H1 (cell line): ENCODE data around the gene LAMA4. TPM values are rescaled to one million over a fixed set of nuclear protein-coding genes. Genes with fewer than 3 reads are reported as not detected.

Source experiments
- CTCF ChIA-PET: fragments of 300-600 bp; sonication (Branson Sonifier 250); formaldehyde crosslinking; loops from one replicate; lab custom pipeline; 2021; ENCODE audit not compliant: partially characterized antibody; lab: Charles Lee
- POLR2A ChIA-PET: fragments of 300-600 bp; sonication (Branson Sonifier 250); formaldehyde crosslinking; loops from one replicate; lab custom pipeline; 2021; ENCODE audit warnings: inconsistent platforms; ENCODE audit not compliant: partially characterized antibody; lab: Charles Lee
- DNase-seq, 2 experiments: peaks; one replicate each; pipeline versions ENCODE4 v3.0.0 to v3.0.0-alpha.2; 2010 to 2022; ENCODE audit warnings: low spot score in 2 of 2, low read depth in 1 of 2, mixed read lengths in 1 of 2
- FAIRE-seq: peaks from 2 replicates; lab custom pipeline; 2011; peaks lifted over from hg19 to GRCh38; lab: Jason Lieb, UNC
- H2AFZ ChIP-seq: 2 replicates; pipeline ENCODE4 v1.8.1; 2012; ENCODE audit warnings: low read length, inconsistent platforms
- H2AK5ac ChIP-seq: 2 replicates; pipeline ENCODE4 v1.6.1; 2013; ENCODE audit warnings: low read depth, low read length
- H2BK120ac ChIP-seq: replicated peaks from 2 replicates; pipeline ENCODE3; 2013; ENCODE audit warnings: low read depth, low read length, inconsistent platforms
- H2BK12ac ChIP-seq: 2 replicates; pipeline ENCODE4 v1.6.1; 2013; ENCODE audit warnings: low read depth, low read length
- H2BK15ac ChIP-seq: 2 replicates; pipeline ENCODE4 v1.6.1; 2013; ENCODE audit warnings: low read length
- H2BK20ac ChIP-seq: 2 replicates; pipeline ENCODE4 v1.6.1; 2013; ENCODE audit warnings: low read length
- H2BK5ac ChIP-seq: 2 replicates; pipeline ENCODE4 v1.6.1; 2013; ENCODE audit warnings: low read depth, low read length
- H3K14ac ChIP-seq: 2 replicates; pipeline ENCODE4 v1.6.1; 2013; ENCODE audit warnings: inconsistent platforms; ENCODE audit not compliant: insufficient read length
- H3K18ac ChIP-seq: 2 replicates; pipeline ENCODE4 v1.6.1; 2013; ENCODE audit warnings: low read length; ENCODE audit errors: extremely low read depth
- H3K23ac ChIP-seq: 2 replicates; pipeline ENCODE4 v1.6.1; 2013; ENCODE audit warnings: inconsistent platforms; ENCODE audit not compliant: insufficient read length
- H3K23me2 ChIP-seq: 2 replicates; pipeline ENCODE4 v1.6.1; 2013; ENCODE audit warnings: low read depth, low read length
- H3K27ac ChIP-seq: 2 replicates; pipeline ENCODE4 v1.6.1; 2011; ENCODE audit warnings: low read depth, low read length, inconsistent platforms
- H3K27me3 ChIP-seq, 4 experiments: replicated peaks in 1 of 4; 1 replicate in 1 of 4; 2 replicates in 3 of 4; pipeline versions ENCODE4 v1.6.1 to v1.8.1; 2011 to 2013; ENCODE audit warnings: low read length in 3 of 4, mild to moderate bottlenecking in 3 of 4, inconsistent platforms in 2 of 4, mixed read lengths in 2 of 4, moderate library complexity in 1 of 4; ENCODE audit not compliant: control insufficient read depth in 3 of 4, insufficient read depth in 3 of 4; ENCODE audit errors: extremely low read depth in 1 of 4
- H3K36me3 ChIP-seq, 4 experiments: 2 replicates each; pipeline versions ENCODE4 v1.6.1 to v1.8.1; 2011 to 2013; ENCODE audit warnings: mild to moderate bottlenecking in 4 of 4, low read length in 3 of 4, moderate library complexity in 2 of 4, control low read depth in 1 of 4, inconsistent platforms in 1 of 4; ENCODE audit not compliant: insufficient read depth in 4 of 4, control insufficient read depth in 2 of 4
- H3K4ac ChIP-seq: replicated peaks from 2 replicates; pipeline ENCODE3; 2013; ENCODE audit warnings: low read length, low read depth, mixed read lengths, inconsistent platforms; ENCODE audit not compliant: insufficient read length
- H3K4me1 ChIP-seq, 4 experiments: replicated peaks in 1 of 4; 1 replicate in 1 of 4; 2 replicates in 3 of 4; pipeline versions ENCODE4 v1.6.1 to v1.8.1; 2011 to 2013; ENCODE audit warnings: low read length in 3 of 4, inconsistent platforms in 2 of 4, mixed read lengths in 1 of 4; ENCODE audit not compliant: insufficient read depth in 4 of 4, control insufficient read depth in 3 of 4
- H3K4me2 ChIP-seq, 2 experiments: 2 replicates each; pipeline versions ENCODE4 v1.6.1 to v1.8.1; 2011 to 2013; ENCODE audit warnings: low read depth in 2 of 2, low read length in 2 of 2, control low read depth in 1 of 2, inconsistent platforms in 1 of 2, mild to moderate bottlenecking in 1 of 2; ENCODE audit not compliant: insufficient read depth in 1 of 2
- H3K4me3 ChIP-seq, 4 experiments: fragments of 200-600, 300-600 bp in 1 of 4; sonication (generic), shearing (Covaris generic), sonication (Bioruptor Twin) in 1 of 4; 2 replicates each; pipeline versions ENCODE4 v1.5.1 to v1.8.1; 2011 to 2016; ENCODE audit warnings: low read length in 4 of 4, low read depth in 3 of 4, control low read depth in 2 of 4, inconsistent platforms in 2 of 4, mild to moderate bottlenecking in 2 of 4, mixed read lengths in 1 of 4, moderate library complexity in 1 of 4; ENCODE audit not compliant: insufficient read depth in 2 of 4; ENCODE audit errors: extremely low read depth in 1 of 4
- H3K56ac ChIP-seq: replicated peaks from 2 replicates; pipeline ENCODE3; 2013; ENCODE audit warnings: low read depth, mild to moderate bottlenecking, mixed read lengths, low read length, inconsistent platforms; ENCODE audit not compliant: insufficient read length
- H3K79me1 ChIP-seq: 2 replicates; pipeline ENCODE4 v1.6.1; 2013; ENCODE audit warnings: low read depth, low read length, control low read depth
- H3K79me2 ChIP-seq, 2 experiments: 2 replicates each; pipeline versions ENCODE4 v1.6.1 to v1.8.1; 2012 to 2013; ENCODE audit warnings: low read length in 2 of 2, mild to moderate bottlenecking in 2 of 2, inconsistent platforms in 1 of 2; ENCODE audit not compliant: insufficient read depth in 2 of 2, control insufficient read depth in 1 of 2
- H3K9ac ChIP-seq, 4 experiments: replicated peaks in 1 of 4; 1 replicate in 1 of 4; 2 replicates in 3 of 4; pipeline versions ENCODE4 v1.6.1 to v1.8.1; 2011 to 2013; ENCODE audit warnings: low read depth in 3 of 4, low read length in 3 of 4, control low read depth in 2 of 4, mild to moderate bottlenecking in 2 of 4, moderate library complexity in 2 of 4, inconsistent platforms in 1 of 4; ENCODE audit errors: extremely low read depth in 1 of 4
- H3K9me3 ChIP-seq, 2 experiments: 2 replicates each; pipeline versions ENCODE4 v1.6.1 to v1.8.1; 2012 to 2013; ENCODE audit warnings: mild to moderate bottlenecking in 2 of 2, moderate library complexity in 2 of 2, control low read depth in 1 of 2, inconsistent platforms in 1 of 2, low read depth in 1 of 2, low read length in 1 of 2, mixed read lengths in 1 of 2; ENCODE audit not compliant: insufficient read depth in 2 of 2
- H4K20me1 ChIP-seq, 2 experiments: replicated peaks in 1 of 2; 2 replicates each; pipeline versions ENCODE3 to v1.8.1; 2011 to 2013; ENCODE audit warnings: inconsistent platforms in 2 of 2, low read length in 2 of 2, mild to moderate bottlenecking in 1 of 2; ENCODE audit not compliant: insufficient read depth in 2 of 2, control insufficient read depth in 1 of 2
- H4K5ac ChIP-seq: 2 replicates; pipeline ENCODE4 v1.6.1; 2013; ENCODE audit warnings: low read length, low read depth, mixed read lengths, inconsistent platforms; ENCODE audit not compliant: insufficient read length
- H4K8ac ChIP-seq: 2 replicates; pipeline ENCODE4 v1.8.0; 2013; ENCODE audit warnings: mild to moderate bottlenecking, moderate library complexity, low read length, inconsistent platforms; ENCODE audit not compliant: insufficient read depth; ENCODE audit errors: extremely low read depth
- H4K91ac ChIP-seq: replicated peaks from 2 replicates; pipeline ENCODE3; 2013; ENCODE audit warnings: low read length, mixed read lengths, inconsistent platforms; ENCODE audit not compliant: insufficient read length
- WGBS, 2 experiments: shearing (Covaris generic) in 1 of 2; methylation state at CpG; one replicate each; pipeline versions ENCODE4 v1.1.6 to v1.1.7; 2013 to 2015; ENCODE audit warnings: low lambda C conversion rate in 2 of 2, mixed read lengths in 2 of 2, inconsistent platforms in 1 of 2, low coverage in 1 of 2, missing lambda C conversion rate in 1 of 2; ENCODE audit not compliant: insufficient replicate concordance in 2 of 2, insufficient coverage in 1 of 2, insufficient read length in 1 of 2; ENCODE audit errors: extremely low coverage in 1 of 2, missing lambda C conversion rate in 1 of 2; 5-methylcytosine and 5-hydroxymethylcytosine counted together
- polyA plus RNA-seq, 7 experiments: library from polyadenylated mRNA; depleted of rRNA in 3 of 7; stranded (reverse) in 5 of 7; unstranded in 2 of 7; fragments of >200 nt in 5 of 7; fragments of 200-250 nt in 2 of 7; gene quantifications; 1 replicate in 5 of 7; 2 replicates in 1 of 7; 4 replicates in 1 of 7; pipeline versions ENCODE4 v1.2.1 to v1.2.3, GENCODE V29; 2011 to 2013; ENCODE audit warnings: missing spikeins in 2 of 7, mixed read lengths in 2 of 7
- total RNA-seq: library from RNA; stranded (reverse); fragmentation: NEBNext Ultra II Directional; extraction: Animal tissue kit (Norgen Biotek cat#: 25700); gene quantifications from 2 replicates; pipeline ENCODE4 v1.2.1, GENCODE V29; 2021

The LAMA4 gene
- total and polyA plus RNA-seq, 2 of the 8 experiments (the other 6 are each of a cell fraction or from before 2014, with no cell fraction given), result 0.95 to 1.5 TPM

DNA sequence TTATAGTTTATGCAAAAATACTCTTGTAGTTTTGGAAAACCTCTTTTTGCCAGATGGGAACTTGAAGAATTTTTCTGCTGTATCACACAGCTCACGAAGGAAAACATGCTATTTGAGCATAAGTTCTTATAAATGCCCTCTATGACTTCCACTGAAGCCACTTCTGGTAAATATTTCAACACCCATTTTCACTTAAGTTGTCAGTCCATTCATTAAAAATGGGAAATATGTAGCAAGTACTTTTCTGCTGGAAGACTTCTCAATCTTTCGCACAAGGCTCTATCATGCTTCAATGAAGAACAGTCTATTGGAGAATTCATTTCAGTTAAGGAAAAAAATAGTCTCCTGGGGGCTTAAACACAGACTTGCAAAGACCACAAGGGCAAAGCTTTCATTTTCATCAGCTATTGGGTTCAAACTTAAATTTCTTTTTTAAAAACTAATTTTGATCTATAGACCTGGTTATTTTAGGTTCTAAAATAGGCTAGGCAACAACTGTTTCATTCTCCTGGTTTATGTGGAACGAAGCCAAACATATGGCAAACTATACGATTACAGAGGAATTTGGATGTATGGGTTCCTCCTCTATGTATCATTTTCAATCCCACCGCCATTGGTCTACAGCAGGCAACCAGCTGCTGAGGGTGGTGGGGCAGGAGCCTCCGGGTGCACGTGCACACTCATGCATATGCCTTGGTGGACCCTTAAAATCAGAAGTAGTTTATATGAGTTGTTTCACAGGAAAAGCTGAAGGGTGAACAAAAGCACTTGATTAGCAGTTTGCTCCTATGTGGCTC, 38.7 kb downstream of the LAMA4 start:
- H3K14ac ChIP-seq, result no peak overlapping the region
- H3K18ac ChIP-seq, result no peak overlapping the region
- H3K27ac ChIP-seq, result no peak overlapping the region
- no peak overlapping the region for H2AK5ac ChIP-seq
- no peak overlapping the region for H2BK15ac ChIP-seq
- H4K8ac ChIP-seq, result no peak overlapping the region
- H3K56ac ChIP-seq, result no peak overlapping the region
- no peak overlapping the region for H3K4me2 ChIP-seq
- H4K5ac ChIP-seq, result no peak overlapping the region
- H2BK20ac ChIP-seq, result no peak overlapping the region
- no peaks in the 10 kb centered on the region for H3K9me3 ChIP-seq
- no peak overlapping the region for H2BK5ac ChIP-seq
- H3K9ac ChIP-seq, result no peak overlapping the region
- H3K4ac ChIP-seq, result no peak overlapping the region
- no peak overlapping the region for H2AFZ ChIP-seq
- no peak overlapping the region for H3K23ac ChIP-seq
- H4K91ac ChIP-seq, result no peak overlapping the region
- CTCF ChIA-PET, result interaction anchor here (0.7 to 1.4 kb wide), 3 partner anchors 13 to 68 kb away, joined by 3 to 4 read pairs (median 3); no protein-coding TSS in a partner anchor
- no peaks in the 10 kb centered on the region for H3K23me2 ChIP-seq
- H3K36me3 ChIP-seq, result no peaks in the 10 kb centered on the region
- H3K79me1 ChIP-seq, result no peaks in the 10 kb centered on the region
- H2BK120ac ChIP-seq, result no peak overlapping the region
- peaks cover 0 to 6% (median 0%) of the 10 kb centered on the region in 4 experiments; a peak in 2 of 7 replicates for H3K4me1 ChIP-seq
- WGBS, 2 experiments, result 94% methylated on average over 7 of the region's 7 CpGs; no CpG with 5 or more reads in 1 of the 2 experiments
- POLR2A ChIA-PET, result no interaction called here
- DNase-seq, result no peak
- no peaks in the 10 kb centered on the region for H3K27me3 ChIP-seq
- H3K4me3 ChIP-seq, result no peak overlapping the region
- no peaks in the 10 kb centered on the region for H4K20me1 ChIP-seq
- FAIRE-seq, result no peak
- H2BK12ac ChIP-seq, result no peak overlapping the region
- H3K79me2 ChIP-seq, result no peaks in the 10 kb centered on the region
